SU-DHL-6 (cell line): ENCODE data around the gene SLC44A4.

Source experiments
- H2AFZ ChIP-seq: fragments of 200-600 bp; sonication (generic); 2 replicates; pipeline ENCODE4 v1.6.1; 2014; ENCODE audit warnings: low read depth, mild to moderate bottlenecking, moderate library complexity, mixed read lengths, antibody characterized with exemption, low read length; ENCODE audit not compliant: severe bottlenecking
- H3F3A ChIP-seq: fragments of 200-600 bp; shearing (Covaris generic); 2 replicates; pipeline ENCODE4 v1.6.0; 2016; ENCODE audit warnings: antibody characterized with exemption, mild to moderate bottlenecking; ENCODE audit not compliant: insufficient read depth
- H3K27ac ChIP-seq: fragments of 200-600 bp; sonication (generic); 2 replicates; pipeline ENCODE4 v1.5.1; 2016; ENCODE audit warnings: low read depth, mild to moderate bottlenecking, low read length, moderate library complexity, mixed read lengths
- H3K27me3 ChIP-seq: fragments of 200-600 bp; sonication (generic), shearing (Covaris generic); 2 replicates; pipeline ENCODE4 v1.6.0; 2014; ENCODE audit warnings: mild to moderate bottlenecking, low read length
- H3K36me3 ChIP-seq: fragments of 200-600 bp; sonication (generic); 2 replicates; pipeline ENCODE4 v1.6.1; 2014; ENCODE audit warnings: mild to moderate bottlenecking, low read length, mixed read lengths
- H3K4me2 ChIP-seq: fragments of 300-600, 200-600 bp; shearing (Covaris generic), sonication (generic); 2 replicates; pipeline ENCODE4 v1.6.0; 2014; ENCODE audit warnings: low read length, low read depth, mild to moderate bottlenecking; ENCODE audit not compliant: poor library complexity, severe bottlenecking
- H3K4me3 ChIP-seq: fragments of 200-600 bp; sonication (generic); 2 replicates; pipeline ENCODE4 v1.5.1; 2014; ENCODE audit warnings: antibody characterized with exemption, low read length, mild to moderate bottlenecking, mixed read lengths; ENCODE audit not compliant: insufficient read depth, poor library complexity, severe bottlenecking
- H3K79me2 ChIP-seq: fragments of 200-600 bp; sonication (generic); 2 replicates; pipeline ENCODE4 v1.6.1; 2014; ENCODE audit warnings: mild to moderate bottlenecking, low read length, moderate library complexity; ENCODE audit not compliant: insufficient read depth
- H3K9ac ChIP-seq: fragments of 200-600 bp; sonication (generic); 2 replicates; pipeline ENCODE4 v1.7.0; 2014; ENCODE audit warnings: mild to moderate bottlenecking, low read length
- H3K9me2 ChIP-seq: fragments of 200-600 bp; sonication (generic); replicated peaks from 2 replicates; pipeline ENCODE4 v1.6.1; 2014; ENCODE audit warnings: low read length; ENCODE audit not compliant: insufficient read depth
- H3K9me3 ChIP-seq: fragments of 200-600 bp; sonication (generic); 2 replicates; pipeline ENCODE4 v1.6.1; 2014; ENCODE audit warnings: low read length, mixed read lengths; ENCODE audit not compliant: insufficient read depth
- H4K20me1 ChIP-seq: fragments of 200-600 bp; sonication (generic); 2 replicates; pipeline ENCODE4 v1.6.1; 2014; ENCODE audit warnings: low read depth, mild to moderate bottlenecking, antibody characterized with exemption, low read length, moderate library complexity, mixed read lengths
- EZH2phosphoT487 ChIP-seq: fragments of 200-600 bp; sonication (generic), shearing (Covaris generic); conservative IDR thresholded peaks from 2 replicates; pipeline ENCODE4 v1.6.1; 2018; ENCODE audit warnings: mild to moderate bottlenecking, antibody characterized with exemption, low read length, moderate library complexity, mixed read lengths
- TF ChIP-seq, protein P1 (sequence below): fragments of 200-600 bp; sonication (generic); IDR thresholded peaks from one replicate; pipeline ENCODE4 v1.5.1; 2017; ENCODE audit warnings: antibody characterized with exemption, mild to moderate bottlenecking, low read length, moderate library complexity; ENCODE audit not compliant: insufficient read depth, poor library complexity, severe bottlenecking

The SLC44A4 gene

DNA sequence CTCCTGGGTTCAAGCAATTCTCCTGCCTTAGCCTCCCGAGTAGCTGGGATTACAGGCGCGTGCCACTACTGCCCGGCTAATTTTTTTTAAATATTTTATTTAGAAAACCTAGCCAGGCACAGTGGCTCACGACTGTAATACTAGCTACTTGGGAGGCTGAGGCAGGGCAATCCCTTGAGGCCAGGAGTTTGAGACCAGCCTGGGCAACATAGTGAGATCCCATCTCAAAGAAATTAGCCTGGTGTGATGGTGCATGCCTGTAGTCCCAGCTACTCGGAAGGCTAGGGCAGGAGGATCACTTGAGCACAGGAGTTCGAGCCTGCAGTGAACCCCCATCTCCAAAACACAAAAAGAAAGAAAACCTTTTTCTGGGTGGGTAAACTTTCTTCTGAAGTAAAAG lies 2.4 kb downstream of the SLC44A4 start:
- Histone ChIP-seq H3K4me2 (no peak overlapping the region), H3K9ac (no peak overlapping the region), H2AFZ (no peak overlapping the region), H4K20me1 (no peaks in the 10 kb centered on the region), H3K9me2 (no peaks in the 10 kb centered on the region), H3K4me3 (no peak overlapping the region), H3K27ac (no peak overlapping the region), H3K36me3 (no peaks in the 10 kb centered on the region), H3K9me3 (no peaks in the 10 kb centered on the region), H3K79me2 (no peaks in the 10 kb centered on the region), H3F3A (no peaks in the 10 kb centered on the region), H3K27me3 (no peaks in the 10 kb centered on the region)
- TF ChIP-seq, protein P1, sequence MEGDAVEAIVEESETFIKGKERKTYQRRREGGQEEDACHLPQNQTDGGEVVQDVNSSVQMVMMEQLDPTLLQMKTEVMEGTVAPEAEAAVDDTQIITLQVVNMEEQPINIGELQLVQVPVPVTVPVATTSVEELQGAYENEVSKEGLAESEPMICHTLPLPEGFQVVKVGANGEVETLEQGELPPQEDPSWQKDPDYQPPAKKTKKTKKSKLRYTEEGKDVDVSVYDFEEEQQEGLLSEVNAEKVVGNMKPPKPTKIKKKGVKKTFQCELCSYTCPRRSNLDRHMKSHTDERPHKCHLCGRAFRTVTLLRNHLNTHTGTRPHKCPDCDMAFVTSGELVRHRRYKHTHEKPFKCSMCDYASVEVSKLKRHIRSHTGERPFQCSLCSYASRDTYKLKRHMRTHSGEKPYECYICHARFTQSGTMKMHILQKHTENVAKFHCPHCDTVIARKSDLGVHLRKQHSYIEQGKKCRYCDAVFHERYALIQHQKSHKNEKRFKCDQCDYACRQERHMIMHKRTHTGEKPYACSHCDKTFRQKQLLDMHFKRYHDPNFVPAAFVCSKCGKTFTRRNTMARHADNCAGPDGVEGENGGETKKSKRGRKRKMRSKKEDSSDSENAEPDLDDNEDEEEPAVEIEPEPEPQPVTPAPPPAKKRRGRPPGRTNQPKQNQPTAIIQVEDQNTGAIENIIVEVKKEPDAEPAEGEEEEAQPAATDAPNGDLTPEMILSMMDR: no peak
- TF ChIP-seq EZH2phosphoT487: no peak

DNA sequence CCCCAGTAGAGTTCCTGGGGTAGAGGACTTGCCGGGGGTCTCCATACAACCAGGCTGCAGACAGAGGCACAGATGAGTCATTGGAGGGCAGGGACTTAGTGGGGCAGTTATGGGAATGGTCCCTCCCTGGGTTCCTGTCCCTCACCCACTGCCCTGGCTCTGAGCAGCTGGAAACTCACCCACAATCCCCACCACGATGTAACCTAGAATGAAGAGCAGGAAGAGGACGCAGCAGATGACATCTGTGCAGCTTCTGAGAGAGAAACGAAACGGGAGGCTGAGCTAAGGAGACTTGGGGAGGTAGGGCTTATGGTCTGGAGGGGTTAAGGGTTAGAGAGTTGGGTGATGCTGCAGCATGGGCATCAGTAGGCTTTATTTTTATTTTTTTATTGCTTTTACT lies 2.9 kb downstream of the SLC44A4 start:
- no peaks in the 10 kb centered on the region for H3K9me3 ChIP-seq
- no peak overlapping the region for H3K9ac ChIP-seq
- H2AFZ ChIP-seq: no peak overlapping the region
- TF ChIP-seq, protein P1: no peak
- TF ChIP-seq EZH2phosphoT487: no peak
- no peaks in the 10 kb centered on the region for H3F3A ChIP-seq
- H3K27me3 ChIP-seq: no peaks in the 10 kb centered on the region
- H3K27ac ChIP-seq: no peak overlapping the region
- H3K4me2 ChIP-seq: no peak overlapping the region
- H3K4me3 ChIP-seq: no peak overlapping the region
- H4K20me1 ChIP-seq: no peaks in the 10 kb centered on the region
- no peaks in the 10 kb centered on the region for H3K79me2 ChIP-seq
- no peaks in the 10 kb centered on the region for H3K36me3 ChIP-seq
- no peaks in the 10 kb centered on the region for H3K9me2 ChIP-seq

DNA sequence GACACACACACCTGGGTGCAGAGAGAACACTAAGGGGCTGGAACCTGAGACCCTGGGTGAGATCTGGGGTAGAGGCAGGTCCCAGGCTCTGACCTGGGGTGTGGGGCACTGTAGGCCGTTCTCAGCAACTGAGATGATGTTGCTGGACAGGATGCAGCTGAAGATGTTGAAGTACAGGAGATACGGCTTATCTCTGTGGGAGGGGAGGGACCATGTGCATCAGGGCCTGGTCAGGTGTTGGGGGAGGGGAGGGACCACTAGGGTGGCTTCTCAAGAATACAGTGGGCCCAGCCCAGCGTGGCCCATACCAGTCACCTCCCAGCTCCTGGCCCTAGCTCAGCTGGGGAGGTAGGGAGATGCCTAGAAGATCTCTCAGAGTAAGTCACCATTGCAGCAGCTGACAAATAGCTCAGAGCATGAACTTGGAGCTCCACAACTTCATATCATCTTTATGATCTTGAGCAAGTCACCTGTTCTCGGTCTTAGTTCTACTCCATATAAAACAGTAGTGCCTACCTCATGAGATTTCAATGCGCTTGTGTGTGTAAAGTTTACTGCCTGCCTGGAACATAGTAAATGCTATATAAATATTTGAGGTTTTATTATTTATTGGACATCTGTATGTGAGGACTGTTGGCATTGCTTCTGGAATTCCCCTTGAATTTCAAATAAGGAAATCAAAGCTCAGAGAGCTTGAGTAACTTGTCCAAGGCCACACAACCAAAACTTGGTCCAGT lies 3.8 kb downstream of the SLC44A4 start:
- Histone ChIP-seq H3K27me3 (no peaks in the 10 kb centered on the region), H3F3A (no peaks in the 10 kb centered on the region), H4K20me1 (no peaks in the 10 kb centered on the region), H3K27ac (no peak overlapping the region), H3K9ac (no peak overlapping the region), H2AFZ (no peak overlapping the region), H3K79me2 (no peaks in the 10 kb centered on the region), H3K4me2 (no peak overlapping the region), H3K9me3 (no peaks in the 10 kb centered on the region), H3K9me2 (no peaks in the 10 kb centered on the region), H3K4me3 (no peak overlapping the region), H3K36me3 (no peaks in the 10 kb centered on the region)
- no peak for TF ChIP-seq EZH2phosphoT487
- TF ChIP-seq, protein P1: no peak
